ENCODE measurements around the gene EDAR. TPM values are rescaled to one million over a fixed set of nuclear protein-coding genes. Genes with fewer than 3 reads are reported as not detected.

EDAR gene
- total and polyA plus RNA-seq, 9 of the 15 experiments (the other 6 are each of a cell fraction or from before 2014, with no cell fraction given): 0.01 TPM; not detected in 8

DNA sequence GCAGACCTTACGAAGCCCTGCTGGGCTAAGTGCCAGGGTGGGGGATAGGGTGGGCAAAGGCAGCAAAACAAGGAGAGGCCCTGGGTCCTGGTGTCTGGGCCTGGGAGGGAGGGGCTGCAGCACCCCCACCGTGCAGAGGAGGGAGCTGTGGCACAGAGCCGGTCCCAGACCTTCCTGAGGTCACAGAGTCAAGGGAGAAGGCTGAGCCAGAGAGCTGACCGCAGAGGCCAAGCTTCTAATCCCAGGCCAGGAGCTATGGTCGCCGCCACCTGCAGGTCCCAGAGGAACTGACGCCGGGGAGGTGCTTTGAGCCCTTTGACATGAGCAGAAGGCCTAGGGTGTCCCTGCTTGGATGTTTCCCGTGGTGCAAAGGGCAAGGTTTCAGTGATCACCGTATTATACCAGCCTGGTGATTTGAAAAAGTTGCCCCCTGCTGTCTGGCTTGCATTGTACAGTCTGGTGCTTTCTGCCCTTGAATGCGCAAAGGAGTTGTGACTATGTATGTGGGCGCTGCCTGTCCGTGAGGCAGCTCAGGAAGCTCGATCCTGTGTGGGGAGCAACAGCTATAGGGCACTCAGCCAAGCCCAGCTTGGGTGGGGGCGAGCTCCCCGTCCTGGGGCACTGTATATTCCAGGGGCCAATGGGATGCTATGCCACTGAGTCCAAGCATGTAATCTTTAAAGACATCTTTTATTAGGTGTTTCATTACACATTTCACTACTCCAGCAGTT lies 44.3 kb downstream of the EDAR start:
- ChIA-PET POLR2A (no interaction called here), CTCF (ENCODE audit: low intra/inter-chr PET ratio) (no interaction called here)
- Histone ChIP-seq H3K4me1 (replicated peaks in 1 of 2; ENCODE audit: control insufficient read depth in 2 of 2, insufficient read depth in 2 of 2, low read length in 2 of 2) (peaks cover 0 to 5% of the 10 kb centered on the region in 2 experiments; a peak in 2 of 5 replicates), H3K9me1 (ENCODE audit: control insufficient read depth, insufficient read depth, low read length) (no peaks in the 10 kb centered on the region), H3K27ac (ENCODE audit: extremely low read depth, low read depth, low read length) (no peak overlapping the region), H3K9ac (ENCODE audit: insufficient read depth in 1 of 2, low read depth in 2 of 2, low read length in 2 of 2) (no peak overlapping the region), H3K36me3 (ENCODE audit: control insufficient read depth, insufficient read depth, low read length) (no peaks in the 10 kb centered on the region), H3K4me3 (no peak overlapping the region), H3K9me3 (replicated peaks; ENCODE audit: control insufficient read depth, insufficient read depth, low read depth, low read length) (no peaks in the 10 kb centered on the region), H3K79me2 (ENCODE audit: control insufficient read depth, insufficient read depth, low read length) (no peaks in the 10 kb centered on the region), H4K20me1 (replicated peaks; ENCODE audit: control insufficient read depth, insufficient read depth, low read length) (no peaks in the 10 kb centered on the region; the same call in 1 of the 2 replicates), H3K27me3 (ENCODE audit: control insufficient read depth in 2 of 2, insufficient read depth in 2 of 2, low read length in 2 of 2) (peaks cover 33 to 52% of the 10 kb centered on the region in 2 experiments), H3K4me2 (ENCODE audit: insufficient read depth, low read length) (no peak overlapping the region), H2AFZ (ENCODE audit: low read depth, low read length) (no peak overlapping the region)
- intact Hi-C loops (cut with micrococcal nuclease): no loop called here
- in situ Hi-C loops (cut with MboI): no loop called here
- FAIRE-seq (no peak), ATAC-seq (peak; percentile 87), DNase-seq (ENCODE audit: extremely low read depth in 1 of 4, low spot score in 3 of 4) (peak; percentile 18 to 33 (median 22))
- BruUV-seq (replicated peaks): no TSS peak
- WGBS (ENCODE audit: insufficient coverage, low coverage, missing lambda C conversion rate): 4% methylated on average over 14 of the region's 16 CpGs
- TF ChIP-seq, protein P1, sequence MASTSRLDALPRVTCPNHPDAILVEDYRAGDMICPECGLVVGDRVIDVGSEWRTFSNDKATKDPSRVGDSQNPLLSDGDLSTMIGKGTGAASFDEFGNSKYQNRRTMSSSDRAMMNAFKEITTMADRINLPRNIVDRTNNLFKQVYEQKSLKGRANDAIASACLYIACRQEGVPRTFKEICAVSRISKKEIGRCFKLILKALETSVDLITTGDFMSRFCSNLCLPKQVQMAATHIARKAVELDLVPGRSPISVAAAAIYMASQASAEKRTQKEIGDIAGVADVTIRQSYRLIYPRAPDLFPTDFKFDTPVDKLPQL (IDR thresholded peaks at IDR 0.05; ENCODE audit: extremely low read depth, insufficient read length): no peak
- no peak for TF ChIP-seq PURB (CRISPR knock-in tag; IDR thresholded peaks at IDR 0.05; ENCODE audit: low read depth)
- no peak for TF ChIP-seq ETS2 (tag; IDR thresholded peaks at IDR 0.05; ENCODE audit: borderline replicate concordance, poor library complexity, severe bottlenecking)
- TF ChIP-seq DDX20 (tag; IDR thresholded peaks at IDR 0.05; ENCODE audit: low read depth): no peak
- TF ChIP-seq RB1 (IDR thresholded peaks at IDR 0.05; ENCODE audit: low read depth): no peak
- TF ChIP-seq MCM5 (IDR thresholded peaks at IDR 0.05; ENCODE audit: low read depth): no peak
- TF ChIP-seq, protein P2, sequence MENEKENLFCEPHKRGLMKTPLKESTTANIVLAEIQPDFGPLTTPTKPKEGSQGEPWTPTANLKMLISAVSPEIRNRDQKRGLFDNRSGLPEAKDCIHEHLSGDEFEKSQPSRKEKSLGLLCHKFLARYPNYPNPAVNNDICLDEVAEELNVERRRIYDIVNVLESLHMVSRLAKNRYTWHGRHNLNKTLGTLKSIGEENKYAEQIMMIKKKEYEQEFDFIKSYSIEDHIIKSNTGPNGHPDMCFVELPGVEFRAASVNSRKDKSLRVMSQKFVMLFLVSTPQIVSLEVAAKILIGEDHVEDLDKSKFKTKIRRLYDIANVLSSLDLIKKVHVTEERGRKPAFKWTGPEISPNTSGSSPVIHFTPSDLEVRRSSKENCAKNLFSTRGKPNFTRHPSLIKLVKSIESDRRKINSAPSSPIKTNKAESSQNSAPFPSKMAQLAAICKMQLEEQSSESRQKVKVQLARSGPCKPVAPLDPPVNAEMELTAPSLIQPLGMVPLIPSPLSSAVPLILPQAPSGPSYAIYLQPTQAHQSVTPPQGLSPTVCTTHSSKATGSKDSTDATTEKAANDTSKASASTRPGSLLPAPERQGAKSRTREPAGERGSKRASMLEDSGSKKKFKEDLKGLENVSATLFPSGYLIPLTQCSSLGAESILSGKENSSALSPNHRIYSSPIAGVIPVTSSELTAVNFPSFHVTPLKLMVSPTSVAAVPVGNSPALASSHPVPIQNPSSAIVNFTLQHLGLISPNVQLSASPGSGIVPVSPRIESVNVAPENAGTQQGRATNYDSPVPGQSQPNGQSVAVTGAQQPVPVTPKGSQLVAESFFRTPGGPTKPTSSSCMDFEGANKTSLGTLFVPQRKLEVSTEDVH (IDR thresholded peaks at IDR 0.05; ENCODE audit: low read depth, partially characterized antibody): no peak
- TF ChIP-seq HDAC3 (IDR thresholded peaks at IDR 0.05; ENCODE audit: borderline replicate concordance, partially characterized antibody): no peak

Data from K562 (cell line).